Nucleus accumbens (tissue), 56 donors: ENCODE measurements around the gene NPFFR1.
A peak's percentile ranks its signal among the peaks of the same experiment; 100 is the strongest.

Experiments used
- DNase-seq, 56 donors: peaks; one replicate each; lab custom pipeline; 2025; lab: John Stamatoyannopoulos, UW

NPFFR1 gene

GRCh38 chr10:70317272-70317942 is 33.6 kb upstream of the NPFFR1 start:
- no peak for DNase-seq

- no peak for DNase-seq
Measured at GRCh38 chr10:70315815-70316214, 32.0 kb upstream of the NPFFR1 start.

GRCh38 chr10:70315276-70315675 is 31.5 kb upstream of the NPFFR1 start:
- DNase-seq = no peak

- no peak for DNase-seq
Measured at GRCh38 chr10:70312972-70313371, 29.2 kb upstream of the NPFFR1 start.

GRCh38 chr10:70312249-70312648 is 28.4 kb upstream of the NPFFR1 start:
- no peak for DNase-seq

GRCh38 chr10:70311698-70312097 is 27.9 kb upstream of the NPFFR1 start:
- DNase-seq = no peak

- DNase-seq = no peak
Measured at GRCh38 chr10:70309661-70310060, 25.9 kb upstream of the NPFFR1 start.

GRCh38 chr10:70308121-70309060 is 24.6 kb upstream of the NPFFR1 start:
- peak in 13 of 56 donors; percentile 7 to 50 (median 22) for DNase-seq

- no peak for DNase-seq
Measured at GRCh38 chr10:70306886-70307520, 23.2 kb upstream of the NPFFR1 start.

- no peak for DNase-seq
Measured at GRCh38 chr10:70306181-70306705, 22.4 kb upstream of the NPFFR1 start.

- no peak for DNase-seq
Measured at GRCh38 chr10:70303730-70304129, 19.9 kb upstream of the NPFFR1 start.

- DNase-seq = no peak
Measured at GRCh38 chr10:70302292-70302691, 18.5 kb upstream of the NPFFR1 start.

GRCh38 chr10:70300908-70301597 is 17.2 kb upstream of the NPFFR1 start:
- DNase-seq = no peak

- DNase-seq = no peak
Measured at GRCh38 chr10:70300461-70300860, 16.7 kb upstream of the NPFFR1 start.

GRCh38 chr10:70299876-70300275 is 16.1 kb upstream of the NPFFR1 start:
- no peak for DNase-seq

GRCh38 chr10:70298393-70298792 is 14.6 kb upstream of the NPFFR1 start:
- no peak for DNase-seq

GRCh38 chr10:70297224-70297623 is 13.4 kb upstream of the NPFFR1 start:
- no peak for DNase-seq

GRCh38 chr10:70296406-70296899 is 12.6 kb upstream of the NPFFR1 start:
- DNase-seq = peak in 4 of 56 donors; percentile 1 to 16 (median 9)

GRCh38 chr10:70295926-70296325 is 12.1 kb upstream of the NPFFR1 start:
- no peak for DNase-seq

GRCh38 chr10:70295321-70295720 is 11.5 kb upstream of the NPFFR1 start:
- DNase-seq = peak in 1 of 56 donors; percentile 13
